ENCODE measurements around the gene EEF1B2. TPM values are rescaled to one million over a fixed set of nuclear protein-coding genes. Genes with fewer than 3 reads are reported as not detected.
"Not testable (repeated sequence)": the region's sequence is repeated elsewhere in the genome, so short reads cannot be mapped to it uniquely, and the experiment has no call there.

EEF1B2 gene
- polyA plus RNA-seq, 1 donor (not counting 4 experiments of a cell fraction or from before 2014, with no cell fraction given) = 1,066 TPM

DNA sequence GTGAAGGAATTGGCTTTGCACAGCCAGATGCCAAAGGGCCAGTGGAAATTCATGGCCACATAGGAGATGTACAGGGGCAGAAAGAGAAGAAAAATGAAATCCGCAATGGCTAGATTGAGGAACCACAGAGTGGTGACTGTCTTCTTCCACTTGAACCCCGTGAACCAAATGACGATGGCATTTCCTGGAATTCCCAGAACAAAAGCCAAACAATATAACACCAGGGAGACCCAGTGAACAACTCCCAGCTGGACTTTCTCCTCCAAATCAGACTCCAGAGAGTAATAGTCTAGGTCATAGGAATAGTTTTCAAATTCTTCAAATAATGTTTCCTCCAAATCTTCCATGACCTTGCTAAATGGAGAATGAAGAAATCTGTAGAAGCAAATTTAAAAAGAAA is 17.2 kb downstream of the EEF1B2 start:
- Histone ChIP-seq H4K20me1 (ENCODE audit: control insufficient read depth, extremely low read depth, insufficient read depth, low read length) (no peaks in the 10 kb centered on the region), H3K4me2 (ENCODE audit: control insufficient read depth, extremely low read depth, insufficient read depth, low read depth, low read length) (no peak overlapping the region), H2AFZ (ENCODE audit: control insufficient read depth, low read length) (no peak overlapping the region), H3K27ac (ENCODE audit: control insufficient read depth, insufficient read depth, low read length) (no peak overlapping the region), H3K79me2 (ENCODE audit: control insufficient read depth, insufficient read depth, low read length) (no peaks in the 10 kb centered on the region), H3K9me3 (ENCODE audit: control insufficient read depth, low read depth, low read length) (no peaks in the 10 kb centered on the region), H3K36me3 (ENCODE audit: control insufficient read depth in 2 of 2, extremely low read depth in 1 of 2, insufficient read depth in 2 of 2, low read length in 2 of 2) (no peaks in the 10 kb centered on the region), H3K4me3 (ENCODE audit: control insufficient read depth in 2 of 3, extremely low read depth in 1 of 3, insufficient read depth in 2 of 3, low read depth in 1 of 3, low read length in 3 of 3) (no peak overlapping the region), H3K9ac (ENCODE audit: control insufficient read depth, extremely low read depth, insufficient read depth, low read length) (no peak overlapping the region), H3K4me1 (ENCODE audit: control insufficient read depth, extremely low read depth, insufficient read depth, low read length) (no peaks in the 10 kb centered on the region), H3K27me3 (ENCODE audit: control insufficient read depth, extremely low read depth, insufficient read depth, low read length) (no peaks in the 10 kb centered on the region), H3K9me1 (ENCODE audit: control insufficient read depth, extremely low read depth, insufficient read depth, low read length) (no peaks in the 10 kb centered on the region)
- TF ChIP-seq, protein P1, sequence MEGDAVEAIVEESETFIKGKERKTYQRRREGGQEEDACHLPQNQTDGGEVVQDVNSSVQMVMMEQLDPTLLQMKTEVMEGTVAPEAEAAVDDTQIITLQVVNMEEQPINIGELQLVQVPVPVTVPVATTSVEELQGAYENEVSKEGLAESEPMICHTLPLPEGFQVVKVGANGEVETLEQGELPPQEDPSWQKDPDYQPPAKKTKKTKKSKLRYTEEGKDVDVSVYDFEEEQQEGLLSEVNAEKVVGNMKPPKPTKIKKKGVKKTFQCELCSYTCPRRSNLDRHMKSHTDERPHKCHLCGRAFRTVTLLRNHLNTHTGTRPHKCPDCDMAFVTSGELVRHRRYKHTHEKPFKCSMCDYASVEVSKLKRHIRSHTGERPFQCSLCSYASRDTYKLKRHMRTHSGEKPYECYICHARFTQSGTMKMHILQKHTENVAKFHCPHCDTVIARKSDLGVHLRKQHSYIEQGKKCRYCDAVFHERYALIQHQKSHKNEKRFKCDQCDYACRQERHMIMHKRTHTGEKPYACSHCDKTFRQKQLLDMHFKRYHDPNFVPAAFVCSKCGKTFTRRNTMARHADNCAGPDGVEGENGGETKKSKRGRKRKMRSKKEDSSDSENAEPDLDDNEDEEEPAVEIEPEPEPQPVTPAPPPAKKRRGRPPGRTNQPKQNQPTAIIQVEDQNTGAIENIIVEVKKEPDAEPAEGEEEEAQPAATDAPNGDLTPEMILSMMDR (optimal IDR thresholded peaks at IDR 0.05 in 1 of 3, IDR thresholded peaks at IDR 0.05 in 1 of 3, conservative IDR thresholded peaks at IDR 0.05 in 1 of 3; ENCODE audit: extremely low read depth in 1 of 3, insufficient read depth in 2 of 3, low read length in 3 of 3) = no peak
- no peak for TF ChIP-seq EZH2 (IDR thresholded peaks at IDR 0.05; ENCODE audit: low read length)
- FAIRE-seq (no peak), DNase-seq (ENCODE audit: low read depth, low spot score) (no peak)
- dilution Hi-C loops (cut with MboI; ENCODE audit: extremely low pct_ligation_motif_present, low sequenced_read_pairs) = no loop called here

DNA sequence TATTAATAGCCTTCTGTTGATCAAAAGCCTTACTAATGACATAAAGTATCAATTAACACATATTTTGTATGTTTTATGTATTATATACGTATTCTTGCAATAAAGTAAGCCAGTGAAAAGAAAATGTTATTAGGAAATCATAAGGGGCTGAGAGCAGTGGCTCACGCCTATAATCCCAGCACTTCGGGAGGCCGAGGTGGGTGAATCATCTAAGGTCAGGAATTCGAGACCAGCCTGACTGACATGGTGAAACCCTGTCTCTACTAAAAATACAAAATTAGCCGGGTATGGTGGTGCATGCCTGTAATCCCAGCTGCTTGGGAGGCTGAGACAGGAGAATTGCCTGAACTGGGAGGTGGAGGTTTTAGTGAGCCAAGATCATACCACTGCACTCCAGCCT is 21.8 kb downstream of the EEF1B2 start:
- H3K4me1 ChIP-seq (ENCODE audit: control insufficient read depth, extremely low read depth, insufficient read depth, low read length); DNase-seq (ENCODE audit: low read depth, low spot score); H3K9me3 ChIP-seq (ENCODE audit: control insufficient read depth, low read depth, low read length); H3K79me2 ChIP-seq (ENCODE audit: control insufficient read depth, insufficient read depth, low read length); H3K36me3 ChIP-seq (ENCODE audit: control insufficient read depth in 2 of 2, extremely low read depth in 1 of 2, insufficient read depth in 2 of 2, low read length in 2 of 2); FAIRE-seq; H4K20me1 ChIP-seq (ENCODE audit: control insufficient read depth, extremely low read depth, insufficient read depth, low read length); H3K4me2 ChIP-seq (ENCODE audit: control insufficient read depth, extremely low read depth, insufficient read depth, low read depth, low read length); H3K27me3 ChIP-seq (ENCODE audit: control insufficient read depth, extremely low read depth, insufficient read depth, low read length); dilution Hi-C loops (cut with MboI; ENCODE audit: extremely low pct_ligation_motif_present, low sequenced_read_pairs); H2AFZ ChIP-seq (ENCODE audit: control insufficient read depth, low read length); H3K9ac ChIP-seq (ENCODE audit: control insufficient read depth, extremely low read depth, insufficient read depth, low read length); H3K4me3 ChIP-seq (ENCODE audit: control insufficient read depth in 2 of 3, extremely low read depth in 1 of 3, insufficient read depth in 2 of 3, low read depth in 1 of 3, low read length in 3 of 3); H3K27ac ChIP-seq (ENCODE audit: control insufficient read depth, insufficient read depth, low read length); H3K9me1 ChIP-seq (ENCODE audit: control insufficient read depth, extremely low read depth, insufficient read depth, low read length): not testable (repeated sequence)

DNA sequence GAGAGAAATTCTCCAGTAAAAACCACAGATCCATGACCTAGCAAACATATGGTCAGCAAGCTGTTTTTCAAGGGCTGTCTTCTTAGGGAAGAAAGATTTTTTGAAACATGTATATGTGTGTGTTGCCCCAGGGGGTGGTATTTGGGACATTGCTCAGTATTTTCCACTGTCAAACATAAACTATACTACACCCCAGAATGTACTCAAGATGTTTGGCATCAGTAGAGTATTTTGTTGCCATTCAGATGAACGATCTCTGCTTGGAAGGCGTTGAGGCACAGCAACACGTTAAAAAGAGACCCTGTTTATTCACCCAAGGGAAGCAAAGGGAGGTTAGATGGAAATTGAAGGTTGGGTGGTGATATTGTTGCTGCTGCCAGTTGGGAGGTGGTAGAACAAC is 30.0 kb downstream of the EEF1B2 start:
- no peaks in the 10 kb centered on the region for H3K9me1 ChIP-seq (ENCODE audit: control insufficient read depth, extremely low read depth, insufficient read depth, low read length)
- TF ChIP-seq EZH2 (IDR thresholded peaks at IDR 0.05; ENCODE audit: low read length) = no peak
- TF ChIP-seq, protein P1 (optimal IDR thresholded peaks at IDR 0.05 in 1 of 3, IDR thresholded peaks at IDR 0.05 in 1 of 3, conservative IDR thresholded peaks at IDR 0.05 in 1 of 3; ENCODE audit: extremely low read depth in 1 of 3, insufficient read depth in 2 of 3, low read length in 3 of 3) = no peak
- H2AFZ ChIP-seq (ENCODE audit: control insufficient read depth, low read length) = no peak overlapping the region
- no peaks in the 10 kb centered on the region for H3K9me3 ChIP-seq (ENCODE audit: control insufficient read depth, low read depth, low read length)
- H3K36me3 ChIP-seq (ENCODE audit: control insufficient read depth in 2 of 2, extremely low read depth in 1 of 2, insufficient read depth in 2 of 2, low read length in 2 of 2) = no peaks in the 10 kb centered on the region
- H4K20me1 ChIP-seq (ENCODE audit: control insufficient read depth, extremely low read depth, insufficient read depth, low read length) = no peaks in the 10 kb centered on the region
- H3K4me3 ChIP-seq (ENCODE audit: control insufficient read depth in 2 of 3, extremely low read depth in 1 of 3, insufficient read depth in 2 of 3, low read depth in 1 of 3, low read length in 3 of 3) = no peak overlapping the region
- dilution Hi-C loops (cut with MboI; ENCODE audit: extremely low pct_ligation_motif_present, low sequenced_read_pairs) = no loop called here
- H3K4me2 ChIP-seq (ENCODE audit: control insufficient read depth, extremely low read depth, insufficient read depth, low read depth, low read length) = no peak overlapping the region
- DNase-seq (ENCODE audit: low read depth, low spot score) (no peak), FAIRE-seq (no peak)
- no peaks in the 10 kb centered on the region for H3K27me3 ChIP-seq (ENCODE audit: control insufficient read depth, extremely low read depth, insufficient read depth, low read length)
- H3K4me1 ChIP-seq (ENCODE audit: control insufficient read depth, extremely low read depth, insufficient read depth, low read length) = peaks cover 6% of the 10 kb centered on the region
- no peaks in the 10 kb centered on the region for H3K79me2 ChIP-seq (ENCODE audit: control insufficient read depth, insufficient read depth, low read length)
- no peak overlapping the region for H3K27ac ChIP-seq (ENCODE audit: control insufficient read depth, insufficient read depth, low read length)
- no peak overlapping the region for H3K9ac ChIP-seq (ENCODE audit: control insufficient read depth, extremely low read depth, insufficient read depth, low read length)
